GM18858 (cell line): ENCODE results near the gene RHOV.

ENCODE experiments used
- ATAC-seq: cut with Tn5 transposase; IDR thresholded peaks from one replicate; pipeline ENCODE4 v1.9.1; 2021; ENCODE audit not compliant: unreplicated experiment

RHOV gene

GRCh38 chr15:40873694-40874561 lies at the start of gene RHOV:
Gene RHOV, minus strand, starts transcription at chr15:40874234. Its CDS starts 95 bp downstream, at chr15:40874139.
- ATAC-seq, result no peak

- ATAC-seq, result no peak
These were observed 49.5 kb upstream of the RHOV start for GRCh38 chr15:40923551-40923950.

- ATAC-seq, result no peak
These were observed 48.6 kb upstream of the RHOV start for GRCh38 chr15:40922608-40923005.

GRCh38 chr15:40921949-40922607 lies 48.0 kb upstream of the RHOV start:
- no peak for ATAC-seq

- ATAC-seq, result no peak
These were observed 44.9 kb upstream of the RHOV start for GRCh38 chr15:40918799-40919392.

- no peak for ATAC-seq
These were observed 44.2 kb upstream of the RHOV start for GRCh38 chr15:40918146-40918798.

GRCh38 chr15:40917585-40917984 lies 43.6 kb upstream of the RHOV start:
- ATAC-seq, result no peak

- no peak for ATAC-seq
These were observed 41.6 kb upstream of the RHOV start for GRCh38 chr15:40915679-40916078.

GRCh38 chr15:40915116-40915661 lies 41.2 kb upstream of the RHOV start:
- no peak for ATAC-seq

GRCh38 chr15:40914486-40914885 lies 40.5 kb upstream of the RHOV start:
- ATAC-seq, result no peak

GRCh38 chr15:40914013-40914412 lies 40.0 kb upstream of the RHOV start:
- no peak for ATAC-seq

- no peak for ATAC-seq
These were observed 38.4 kb upstream of the RHOV start for GRCh38 chr15:40912478-40912877.

GRCh38 chr15:40911693-40912092 lies 37.7 kb upstream of the RHOV start:
- ATAC-seq, result no peak

- no peak for ATAC-seq
These were observed 37.1 kb upstream of the RHOV start for GRCh38 chr15:40911141-40911540.

GRCh38 chr15:40909662-40910630 lies 35.9 kb upstream of the RHOV start:
- ATAC-seq, result no peak

GRCh38 chr15:40908095-40908494 lies 34.1 kb upstream of the RHOV start:
- ATAC-seq, result no peak

GRCh38 chr15:40906991-40907802 lies 33.2 kb upstream of the RHOV start:
- ATAC-seq, result no peak

- ATAC-seq, result peak; percentile 48
These were observed 32.3 kb upstream of the RHOV start for GRCh38 chr15:40906091-40906990.
